PC-3 (cell line): ENCODE measurements around the gene GABBR2.

Experiments used
- CTCF ChIP-seq: fragments of 300-600 bp; sonication (generic); conservative IDR thresholded peaks from 2 replicates; pipeline ENCODE4 v1.5.1; 2017; ENCODE audit warnings: antibody characterized with exemption, low read depth, mild to moderate bottlenecking, low read length
- EZH2 ChIP-seq: fragments of 300-600 bp; sonication (generic); IDR thresholded peaks from one replicate; pipeline ENCODE4 v1.6.1; 2017; ENCODE audit warnings: antibody characterized with exemption, mild to moderate bottlenecking, low read length; ENCODE audit not compliant: unreplicated experiment

GRCh38 chr9:98571643-98572042 is 137.1 kb downstream of the GABBR2 start:
- no peak for TF ChIP-seq CTCF
- TF ChIP-seq EZH2: no peak
